ENCODE results near the gene GFI1B.
A peak's percentile ranks its signal among the peaks of the same experiment; 100 is the strongest.
"Not testable (repeated sequence)": the region's sequence is repeated elsewhere in the genome, so short reads cannot be mapped to it uniquely, and the experiment has no call there.

The GFI1B gene

DNA sequence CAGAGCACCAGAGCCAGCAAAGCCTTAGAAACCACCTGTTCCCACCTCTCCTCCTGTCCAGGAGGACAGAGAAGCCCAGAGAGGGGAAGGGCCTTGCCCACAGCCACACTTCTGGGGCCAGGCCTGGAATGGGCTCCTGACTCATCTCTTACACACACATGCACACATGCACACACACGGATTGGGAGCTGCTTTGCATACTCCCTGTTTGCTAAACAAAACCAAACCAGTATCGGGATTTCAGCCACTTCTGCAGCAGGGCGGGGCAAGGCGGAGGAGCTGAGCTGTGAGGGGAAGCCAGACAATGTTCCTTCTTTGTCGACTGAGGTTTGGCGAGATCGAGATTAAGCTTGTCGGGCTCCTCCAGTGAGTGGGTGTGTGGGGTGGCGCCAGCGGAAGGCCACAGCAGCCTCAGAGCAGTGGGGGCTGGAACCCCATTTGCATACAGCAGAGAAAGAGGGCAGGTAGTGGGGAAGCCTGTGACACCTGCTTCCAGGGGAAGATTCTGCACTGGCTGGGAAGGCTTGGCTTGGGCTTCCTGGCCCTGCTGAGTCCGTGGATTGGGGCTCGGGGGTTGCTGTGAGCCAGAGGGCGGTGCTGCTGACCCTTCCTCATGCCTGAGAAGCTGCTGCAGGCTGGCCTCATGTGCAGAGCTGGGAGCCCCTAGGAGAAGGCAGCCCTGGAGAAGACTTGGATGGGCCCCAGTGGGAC lies 16.1 kb downstream of the GFI1B start:
- Histone ChIP-seq H3K36me3 (ENCODE audit: control insufficient read depth, insufficient read depth, low read length, severe bottlenecking) (no peaks in the 10 kb centered on the region), H3K4me3 (ENCODE audit: low read length) (no peak overlapping the region), H3K9me3 (ENCODE audit: control insufficient read depth, low read length) (no peaks in the 10 kb centered on the region), H3K27me3 (replicated peaks; ENCODE audit: control insufficient read depth, insufficient read depth, low read length) (peaks cover 72% of the 10 kb centered on the region), H3K9ac (ENCODE audit: low read length) (no peak overlapping the region), H3K4me1 (ENCODE audit: control insufficient read depth, insufficient read depth, low read length) (peaks cover 3% of the 10 kb centered on the region)
- DNase-seq (ENCODE audit: low read depth), result peak; percentile 21

DNA sequence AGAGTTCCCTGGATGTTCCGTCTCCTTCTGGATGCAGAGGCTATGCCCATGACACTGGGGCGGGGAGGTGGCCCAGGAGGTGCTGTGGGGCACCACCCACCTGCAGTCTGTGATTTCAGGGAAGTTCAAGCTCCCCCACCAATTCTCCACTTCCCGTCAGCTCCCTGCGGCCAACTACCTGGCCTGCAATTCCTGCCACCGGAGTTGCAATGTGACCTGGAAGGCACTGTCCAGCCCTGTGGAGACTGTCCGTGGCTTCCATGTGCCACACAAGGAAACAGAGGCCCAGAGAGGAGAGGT lies 16.6 kb downstream of the GFI1B start:
- peaks cover 3% of the 10 kb centered on the region for H3K4me1 ChIP-seq (ENCODE audit: control insufficient read depth, insufficient read depth, low read length)
- H3K9me3 ChIP-seq (ENCODE audit: control insufficient read depth, low read length), result no peaks in the 10 kb centered on the region
- H3K9ac ChIP-seq (ENCODE audit: low read length), result no peak overlapping the region
- no peak overlapping the region for H3K4me3 ChIP-seq (ENCODE audit: low read length)
- peaks cover 77% of the 10 kb centered on the region for H3K27me3 ChIP-seq (replicated peaks; ENCODE audit: control insufficient read depth, insufficient read depth, low read length)
- DNase-seq (ENCODE audit: low read depth), result no peak
- H3K36me3 ChIP-seq (ENCODE audit: control insufficient read depth, insufficient read depth, low read length, severe bottlenecking), result no peaks in the 10 kb centered on the region

DNA sequence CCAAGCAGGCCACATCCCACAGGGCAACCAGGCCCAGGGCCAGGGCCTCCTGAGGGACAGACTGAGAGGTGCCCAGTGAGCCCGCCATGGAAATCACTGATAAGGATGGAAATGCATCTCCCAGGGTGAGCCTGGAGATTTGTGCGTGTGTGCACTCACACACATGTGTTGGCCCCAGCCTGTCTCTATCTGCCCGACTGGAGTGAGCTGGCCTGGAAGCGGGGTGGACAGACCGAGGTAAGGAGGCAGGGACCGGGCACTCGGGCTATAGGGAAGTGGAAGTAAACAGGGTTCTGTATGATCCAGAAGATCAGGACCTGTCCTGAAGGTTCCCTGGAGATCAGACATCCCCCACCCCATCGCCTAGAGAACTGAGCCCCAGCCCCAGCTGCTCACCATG lies 17.4 kb downstream of the GFI1B start:
- peaks cover 3% of the 10 kb centered on the region for H3K4me1 ChIP-seq (ENCODE audit: control insufficient read depth, insufficient read depth, low read length)
- no peaks in the 10 kb centered on the region for H3K36me3 ChIP-seq (ENCODE audit: control insufficient read depth, insufficient read depth, low read length, severe bottlenecking)
- H3K4me3 ChIP-seq (ENCODE audit: low read length), result no peak overlapping the region
- H3K9me3 ChIP-seq (ENCODE audit: control insufficient read depth, low read length), result no peaks in the 10 kb centered on the region
- H3K27me3 ChIP-seq (replicated peaks; ENCODE audit: control insufficient read depth, insufficient read depth, low read length), result peaks cover 82% of the 10 kb centered on the region
- DNase-seq (ENCODE audit: low read depth), result no peak
- H3K9ac ChIP-seq (ENCODE audit: low read length), result no peak overlapping the region

DNA sequence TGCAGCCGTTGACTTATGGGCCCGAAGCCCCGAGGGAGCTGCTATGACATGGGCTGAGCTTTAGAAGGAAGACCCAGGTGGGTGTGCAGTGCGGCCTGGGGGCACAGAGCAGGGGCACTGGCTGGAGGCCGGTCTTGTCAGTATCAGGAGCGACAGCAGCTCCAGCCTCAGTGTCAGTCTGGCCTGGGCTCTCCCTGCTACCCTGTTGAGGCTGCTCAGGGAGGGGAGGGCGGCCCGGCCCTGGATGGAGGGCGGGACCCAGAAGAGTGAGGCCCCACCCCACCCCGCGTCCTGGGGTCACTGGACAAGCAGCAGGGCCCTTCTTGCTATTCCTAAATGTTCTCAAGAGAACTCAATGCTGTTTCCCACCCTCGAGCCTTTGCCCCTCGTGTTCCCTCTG lies 18.0 kb downstream of the GFI1B start:
- H3K9me3 ChIP-seq (ENCODE audit: control insufficient read depth, low read length), result no peaks in the 10 kb centered on the region
- H3K4me1 ChIP-seq (ENCODE audit: control insufficient read depth, insufficient read depth, low read length), result peaks cover 3% of the 10 kb centered on the region
- no peaks in the 10 kb centered on the region for H3K36me3 ChIP-seq (ENCODE audit: control insufficient read depth, insufficient read depth, low read length, severe bottlenecking)
- no peak for DNase-seq (ENCODE audit: low read depth)
- no peak overlapping the region for H3K9ac ChIP-seq (ENCODE audit: low read length)
- H3K27me3 ChIP-seq (replicated peaks; ENCODE audit: control insufficient read depth, insufficient read depth, low read length), result peaks cover 78% of the 10 kb centered on the region
- no peak overlapping the region for H3K4me3 ChIP-seq (ENCODE audit: low read length)

DNA sequence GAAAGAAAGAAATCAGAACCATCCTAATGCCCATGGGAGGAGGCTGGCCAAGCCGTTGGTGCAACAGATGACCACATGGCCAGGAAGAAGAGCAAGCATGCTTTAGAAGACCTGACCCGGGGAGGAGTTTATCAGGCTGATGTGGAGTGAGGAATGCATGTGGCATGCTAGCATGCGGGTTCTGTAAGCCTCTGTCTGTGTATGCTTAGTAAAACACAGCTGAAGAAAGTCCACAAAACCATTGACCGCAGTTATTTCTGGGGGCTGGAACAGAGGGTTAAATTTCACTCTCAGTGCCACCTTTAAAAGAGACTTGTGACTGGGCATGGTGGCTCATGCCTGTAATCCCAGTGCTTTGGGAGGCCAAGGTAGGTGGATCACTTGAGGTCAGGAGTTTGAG lies 19.1 kb downstream of the GFI1B start:
- DNase-seq (ENCODE audit: low read depth), result peak; percentile 33
- H3K36me3 ChIP-seq (ENCODE audit: control insufficient read depth, insufficient read depth, low read length, severe bottlenecking), result no peaks in the 10 kb centered on the region
- H3K4me3 ChIP-seq (ENCODE audit: low read length), result no peak overlapping the region
- H3K9ac ChIP-seq (ENCODE audit: low read length), result no peak overlapping the region
- H3K4me1 ChIP-seq (ENCODE audit: control insufficient read depth, insufficient read depth, low read length), result peaks cover 3% of the 10 kb centered on the region
- no peaks in the 10 kb centered on the region for H3K9me3 ChIP-seq (ENCODE audit: control insufficient read depth, low read length)
- peaks cover 78% of the 10 kb centered on the region for H3K27me3 ChIP-seq (replicated peaks; ENCODE audit: control insufficient read depth, insufficient read depth, low read length)

DNA sequence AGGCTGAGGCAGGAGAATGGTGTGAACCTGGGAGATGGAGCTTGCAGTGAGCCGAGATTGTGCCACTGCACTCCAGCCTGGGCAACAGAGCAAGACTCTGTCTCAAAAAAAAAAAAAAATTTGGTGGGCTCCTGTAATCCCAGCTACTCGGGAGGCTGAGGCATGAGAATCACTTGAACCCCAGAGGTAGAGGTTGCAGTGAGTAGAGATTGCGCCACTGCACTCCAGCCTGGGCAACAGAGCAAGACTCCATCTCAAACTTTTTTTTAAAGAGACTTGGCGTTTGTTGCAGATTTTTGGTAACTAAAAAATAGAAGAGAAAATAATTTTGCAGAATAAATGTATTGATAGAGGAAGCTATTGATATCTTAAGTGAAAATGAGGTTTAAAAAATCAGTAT lies 19.7 kb downstream of the GFI1B start:
- H3K9ac ChIP-seq (ENCODE audit: low read length); DNase-seq (ENCODE audit: low read depth); H3K9me3 ChIP-seq (ENCODE audit: control insufficient read depth, low read length); H3K4me1 ChIP-seq (ENCODE audit: control insufficient read depth, insufficient read depth, low read length); H3K36me3 ChIP-seq (ENCODE audit: control insufficient read depth, insufficient read depth, low read length, severe bottlenecking); H3K4me3 ChIP-seq (ENCODE audit: low read length): not testable (repeated sequence)
- H3K27me3 ChIP-seq (replicated peaks; ENCODE audit: control insufficient read depth, insufficient read depth, low read length), result peaks cover 80% of the 10 kb centered on the region

DNA sequence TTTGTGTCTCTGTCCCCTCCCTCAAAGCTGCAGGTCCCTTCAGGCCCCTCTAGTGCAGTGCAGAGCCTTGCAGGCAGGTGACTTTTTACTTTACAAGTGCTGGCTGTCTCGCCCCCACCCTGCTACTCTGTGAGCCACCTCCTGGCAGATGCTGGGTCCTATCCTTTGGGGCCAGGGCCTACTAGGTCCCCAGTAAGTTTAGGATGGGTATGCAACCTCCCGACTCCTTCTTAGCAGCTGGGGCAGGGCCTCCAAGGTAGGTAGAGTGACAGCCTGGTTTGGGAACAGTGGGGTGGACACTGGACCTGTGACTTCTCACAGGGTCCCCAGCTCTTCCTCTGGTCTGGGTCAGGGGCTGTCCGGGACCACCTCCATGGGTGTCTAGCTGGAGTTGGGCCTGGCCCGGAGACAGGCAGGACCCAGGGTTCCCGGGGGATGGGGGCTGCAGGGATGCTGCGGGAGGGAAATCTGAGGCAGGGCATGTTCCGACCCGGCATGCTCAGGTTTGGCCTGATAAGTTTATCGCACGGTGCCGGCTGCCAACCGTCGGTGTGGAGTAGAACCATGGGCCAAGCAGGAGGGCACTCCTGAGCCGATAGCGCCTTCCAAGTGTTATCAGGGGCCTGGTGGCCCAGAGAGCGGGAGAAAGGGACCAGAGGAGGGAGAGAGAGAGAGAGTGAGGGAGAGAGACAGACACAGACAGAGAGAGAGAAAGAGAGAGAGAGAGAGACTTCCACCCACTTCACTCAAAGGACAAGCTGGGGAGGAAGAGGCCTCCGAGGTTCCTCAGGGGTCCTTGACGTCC lies 20.5 kb downstream of the GFI1B start:
- Histone ChIP-seq H3K36me3 (ENCODE audit: control insufficient read depth, insufficient read depth, low read length, severe bottlenecking) (no peaks in the 10 kb centered on the region), H3K27me3 (replicated peaks; ENCODE audit: control insufficient read depth, insufficient read depth, low read length) (peaks cover 79% of the 10 kb centered on the region), H3K4me1 (ENCODE audit: control insufficient read depth, insufficient read depth, low read length) (peaks cover 3% of the 10 kb centered on the region), H3K9me3 (ENCODE audit: control insufficient read depth, low read length) (no peaks in the 10 kb centered on the region), H3K4me3 (ENCODE audit: low read length) (no peak overlapping the region), H3K9ac (ENCODE audit: low read length) (no peak overlapping the region)
- DNase-seq (ENCODE audit: low read depth), result no peak

DNA sequence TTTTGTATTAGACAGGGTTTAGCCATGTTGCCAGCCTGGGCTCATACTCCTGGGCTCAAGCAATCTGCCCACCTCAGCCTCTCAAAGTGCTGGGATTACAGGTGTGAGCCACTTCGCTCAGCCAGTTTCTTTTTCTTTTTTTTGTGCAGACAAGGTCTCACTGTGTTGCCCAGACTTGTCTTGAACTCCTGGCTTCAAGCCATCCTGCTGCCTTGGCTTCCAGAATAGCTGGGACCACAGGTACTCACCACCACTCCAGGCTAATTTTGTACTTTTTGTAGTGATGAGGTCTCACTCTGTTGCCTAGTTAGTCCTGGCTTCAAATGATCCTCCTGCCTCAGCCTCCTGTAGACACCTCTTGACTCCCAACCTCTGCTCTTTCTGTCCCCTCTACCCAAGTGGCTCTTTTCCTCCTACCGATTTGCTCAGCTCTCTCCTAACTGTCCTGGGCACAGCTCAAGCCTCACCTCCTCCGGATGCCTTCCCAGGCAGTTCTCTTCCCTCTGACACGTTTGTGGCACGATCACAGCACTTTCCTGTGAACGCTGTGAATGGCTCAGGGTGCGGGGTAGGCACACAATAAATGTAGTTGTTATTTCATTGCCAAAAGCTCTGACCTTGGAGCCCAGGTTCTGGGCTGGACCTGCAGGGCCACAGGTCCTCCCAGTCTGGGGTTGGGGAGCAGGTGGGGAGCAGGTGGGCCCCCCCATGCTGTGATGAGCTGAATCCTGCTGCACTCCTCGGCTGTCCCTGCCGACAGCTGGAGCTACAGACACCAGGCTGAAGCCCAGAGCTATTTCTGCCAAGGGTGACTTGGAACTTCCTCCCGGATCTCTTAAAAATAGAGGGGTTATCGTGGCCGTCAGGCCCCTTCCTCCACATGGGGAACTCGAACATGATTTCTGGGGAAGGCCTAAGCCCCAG lies 23.9 kb downstream of the GFI1B start:
- Histone ChIP-seq H3K4me1 (ENCODE audit: control insufficient read depth, insufficient read depth, low read length) (peaks cover 2% of the 10 kb centered on the region), H3K36me3 (ENCODE audit: control insufficient read depth, insufficient read depth, low read length, severe bottlenecking) (no peaks in the 10 kb centered on the region), H3K9me3 (ENCODE audit: control insufficient read depth, low read length) (no peaks in the 10 kb centered on the region), H3K4me3 (ENCODE audit: low read length) (no peak overlapping the region), H3K9ac (ENCODE audit: low read length) (no peak overlapping the region), H3K27me3 (replicated peaks; ENCODE audit: control insufficient read depth, insufficient read depth, low read length) (peaks cover 75% of the 10 kb centered on the region)
- DNase-seq (ENCODE audit: low read depth), result no peak

DNA sequence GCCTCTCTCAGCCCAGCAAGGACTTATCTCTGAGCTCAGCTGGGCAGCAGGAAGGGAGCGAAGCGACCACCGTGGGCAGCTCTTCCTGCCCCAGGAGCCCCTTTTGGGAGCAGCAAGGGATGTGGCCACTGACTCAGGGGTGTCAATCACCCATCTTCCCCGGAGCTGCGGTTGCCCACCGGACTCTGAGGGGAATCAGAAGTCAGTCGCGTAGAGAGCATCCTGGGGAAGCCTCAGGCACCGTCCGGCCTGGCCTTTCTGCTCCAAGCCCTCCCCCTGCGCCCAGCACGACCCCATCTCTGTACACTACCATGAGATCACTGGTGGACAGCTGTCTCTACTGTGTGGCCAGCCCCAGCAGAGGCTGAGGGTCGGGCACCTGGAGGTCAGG lies 24.6 kb downstream of the GFI1B start:
- H3K9me3 ChIP-seq (ENCODE audit: control insufficient read depth, low read length), result no peaks in the 10 kb centered on the region
- no peaks in the 10 kb centered on the region for H3K36me3 ChIP-seq (ENCODE audit: control insufficient read depth, insufficient read depth, low read length, severe bottlenecking)
- DNase-seq (ENCODE audit: low read depth), result no peak
- H3K4me1 ChIP-seq (ENCODE audit: control insufficient read depth, insufficient read depth, low read length), result no peaks in the 10 kb centered on the region
- H3K9ac ChIP-seq (ENCODE audit: low read length), result no peak overlapping the region
- H3K27me3 ChIP-seq (replicated peaks; ENCODE audit: control insufficient read depth, insufficient read depth, low read length), result peaks cover 78% of the 10 kb centered on the region
- H3K4me3 ChIP-seq (ENCODE audit: low read length), result no peak overlapping the region

DNA sequence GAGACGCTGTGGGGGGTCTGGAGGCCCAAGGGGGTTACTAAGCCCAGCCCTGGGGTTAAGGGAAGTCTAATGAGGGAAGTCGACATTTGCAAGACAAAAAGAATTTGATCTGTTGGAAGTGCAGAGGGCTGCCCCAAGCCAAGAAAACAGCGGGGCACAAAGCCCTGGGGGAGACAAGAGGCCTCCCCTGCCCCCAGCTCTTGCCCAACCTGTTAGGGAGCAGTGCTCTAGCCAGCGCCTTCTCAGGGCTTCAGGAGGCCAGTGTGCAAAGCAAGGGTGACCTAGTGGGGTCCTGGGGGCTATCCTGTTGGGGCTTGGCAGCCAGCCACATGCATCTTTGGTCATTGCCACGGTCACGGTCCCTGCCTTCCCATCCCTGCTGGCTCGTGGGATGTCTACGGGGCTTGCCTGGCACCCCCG lies 25.2 kb downstream of the GFI1B start:
- Histone ChIP-seq H3K4me3 (ENCODE audit: low read length) (no peak overlapping the region), H3K9me3 (ENCODE audit: control insufficient read depth, low read length) (no peaks in the 10 kb centered on the region), H3K9ac (ENCODE audit: low read length) (no peak overlapping the region), H3K36me3 (ENCODE audit: control insufficient read depth, insufficient read depth, low read length, severe bottlenecking) (no peaks in the 10 kb centered on the region), H3K27me3 (replicated peaks; ENCODE audit: control insufficient read depth, insufficient read depth, low read length) (peaks cover 73% of the 10 kb centered on the region), H3K4me1 (ENCODE audit: control insufficient read depth, insufficient read depth, low read length) (no peaks in the 10 kb centered on the region)
- DNase-seq (ENCODE audit: low read depth), result peak; percentile 7
